GM23248 (cell line): Measurements from ENCODE around the gene LYZL6. TPM values are rescaled to one million over a fixed set of nuclear protein-coding genes. Genes with fewer than 3 reads are reported as not detected.
A peak's percentile ranks its signal among the peaks of the same experiment; 100 is the strongest.

Experiments
- DNase-seq: peaks from one replicate; pipeline ENCODE4 v3.0.0-alpha.2; 2015
- H2AFZ ChIP-seq: fragments of 200-600 bp; sonication (generic); 2 replicates; pipeline ENCODE4 v1.6.1; 2016; ENCODE audit warnings: antibody characterized with exemption
- H3F3A ChIP-seq: fragments of 200-600 bp; sonication (generic); 2 replicates; pipeline ENCODE4 v1.6.1; 2016; ENCODE audit warnings: mild to moderate bottlenecking, antibody characterized with exemption, mixed run types; ENCODE audit not compliant: insufficient read depth
- H3K27ac ChIP-seq: fragments of 200-600 bp; sonication (generic); 2 replicates; pipeline ENCODE4 v1.5.1; 2016; ENCODE audit warnings: mild to moderate bottlenecking
- H3K27me3 ChIP-seq: fragments of 200-600 bp; sonication (generic); replicated peaks from 2 replicates; pipeline ENCODE4 v1.6.1; 2016; ENCODE audit warnings: mild to moderate bottlenecking; ENCODE audit not compliant: insufficient read depth
- H3K36me3 ChIP-seq: fragments of 200-600 bp; sonication (generic); 2 replicates; pipeline ENCODE4 v1.6.1; 2016; ENCODE audit warnings: low read depth, mild to moderate bottlenecking
- H3K4me1 ChIP-seq: fragments of 200-600 bp; sonication (generic); 2 replicates; pipeline ENCODE4 v1.6.1; 2016; ENCODE audit warnings: mild to moderate bottlenecking; ENCODE audit not compliant: insufficient read depth
- H3K4me2 ChIP-seq: fragments of 200-600 bp; sonication (generic); one replicate; pipeline ENCODE4 v1.6.1; 2016; ENCODE audit warnings: mild to moderate bottlenecking; ENCODE audit not compliant: unreplicated experiment
- H3K4me3 ChIP-seq: fragments of 200-600 bp; sonication (generic); 2 replicates; pipeline ENCODE4 v1.5.1; 2016; ENCODE audit warnings: mild to moderate bottlenecking
- H3K79me2 ChIP-seq: fragments of 200-600 bp; sonication (generic); 2 replicates; pipeline ENCODE4 v1.6.1; 2016; ENCODE audit warnings: mild to moderate bottlenecking; ENCODE audit not compliant: insufficient read depth
- H3K9ac ChIP-seq: fragments of 200-600 bp; sonication (generic); 2 replicates; pipeline ENCODE4 v1.6.1; 2016; ENCODE audit warnings: mild to moderate bottlenecking
- H3K9me2 ChIP-seq: fragments of 200-600 bp; sonication (generic); 2 replicates; pipeline ENCODE4 v1.6.1; 2016; ENCODE audit warnings: mixed run types, mild to moderate bottlenecking, moderate library complexity; ENCODE audit not compliant: insufficient read depth
- H3K9me3 ChIP-seq: fragments of 200-600 bp; sonication (generic); one replicate; pipeline ENCODE4 v1.6.1; 2017; ENCODE audit warnings: low read depth
- H4K20me1 ChIP-seq: fragments of 200-600 bp; sonication (generic); 2 replicates; pipeline ENCODE4 v1.6.0; 2016; ENCODE audit not compliant: insufficient read depth
- EZH2 ChIP-seq: fragments of 200-600 bp; sonication (generic); IDR thresholded peaks from 2 replicates; pipeline ENCODE4 v1.6.1; 2018; ENCODE audit warnings: antibody characterized with exemption, mild to moderate bottlenecking; ENCODE audit not compliant: insufficient read depth, poor library complexity, severe bottlenecking
- EZH2phosphoT487 ChIP-seq: fragments of 200-600 bp; sonication (generic); IDR thresholded peaks from 2 replicates; pipeline ENCODE4 v1.6.1; 2018; ENCODE audit warnings: antibody characterized with exemption, moderate library complexity, mild to moderate bottlenecking, low read depth; ENCODE audit not compliant: insufficient read depth
- WGBS, 2 experiments: methylation state at CpG; one replicate each; pipeline ENCODE4 v1.1.6; 2015 to 2017; ENCODE audit warnings: low lambda C conversion rate in 2 of 2, low coverage in 1 of 2; ENCODE audit errors: missing lambda C conversion rate in 2 of 2; 5-methylcytosine and 5-hydroxymethylcytosine counted together
- in situ Hi-C: fragments of 300-500 bp; cut with MboI; formaldehyde crosslinking; loops from 2 replicates; pipeline ENCODE4 v1.15.0; 2020
- polyA plus RNA-seq: library from polyadenylated mRNA; unstranded; fragments of >200 nt; fragmentation: Nextera tagmentation; extraction: Ambion mirVana; gene quantifications from 2 replicates; pipeline ENCODE4 v1.2.1, GENCODE V29; 2016
- total RNA-seq: library from RNA; depleted of rRNA; stranded (reverse); fragments of >200 nt; shearing (Covaris generic); gene quantifications from 2 replicates; pipeline ENCODE4 v1.2.3, GENCODE V29; 2014

The LYZL6 gene
- total and polyA plus RNA-seq, 2 experiments from 2014 or later, result not detected

GRCh38 chr17:35978346-35978745, 34.8 kb upstream of the LYZL6 start:
- no peak for DNase-seq
- H3K27me3 ChIP-seq, result peaks cover 7% of the 10 kb centered on the region; the same call in 1 of the 2 replicates
- H3K9me2 ChIP-seq, result no peaks in the 10 kb centered on the region
- in situ Hi-C loops, result no loop called here
- no peaks in the 10 kb centered on the region for H4K20me1 ChIP-seq
- WGBS, 2 experiments, result 21 to 27% methylated on average over 3 of the region's 3 CpGs
- no peak overlapping the region for H2AFZ ChIP-seq
- H3K9me3 ChIP-seq, result no peaks in the 10 kb centered on the region
- TF ChIP-seq EZH2phosphoT487, result no peak
- TF ChIP-seq EZH2, result no peak
- no peak overlapping the region for H3K4me2 ChIP-seq
- H3K4me1 ChIP-seq, result no peaks in the 10 kb centered on the region
- H3K4me3 ChIP-seq, result no peak overlapping the region
- no peaks in the 10 kb centered on the region for H3K79me2 ChIP-seq
- no peak overlapping the region for H3K9ac ChIP-seq
- H3K36me3 ChIP-seq, result no peaks in the 10 kb centered on the region
- H3K27ac ChIP-seq, result no peak overlapping the region
- H3F3A ChIP-seq, result no peaks in the 10 kb centered on the region

GRCh38 chr17:35977509-35977908, 34.0 kb upstream of the LYZL6 start:
- Histone ChIP-seq H3K4me1 (no peaks in the 10 kb centered on the region), H3K27me3 (0 out of 2 replicates have a peak, but pooled peaks cover 7% of the 10 kb centered on the region), H3K79me2 (no peaks in the 10 kb centered on the region), H3K9ac (no peak overlapping the region), H3K9me3 (no peaks in the 10 kb centered on the region), H3K36me3 (no peaks in the 10 kb centered on the region), H3F3A (no peaks in the 10 kb centered on the region), H3K9me2 (no peaks in the 10 kb centered on the region), H3K4me2 (no peak overlapping the region), H4K20me1 (no peaks in the 10 kb centered on the region), H3K27ac (no peak overlapping the region), H3K4me3 (no peak overlapping the region), H2AFZ (no peak overlapping the region)
- 59 to 70% methylated on average over 7 of the region's 7 CpGs for WGBS, 2 experiments
- TF ChIP-seq EZH2phosphoT487 (no peak), EZH2 (no peak)
- no peak for DNase-seq
- in situ Hi-C loops, result no loop called here

- Histone ChIP-seq H3K9me3 (no peaks in the 10 kb centered on the region), H3K27ac (no peak overlapping the region), H3K4me2 (no peak overlapping the region), H3F3A (no peaks in the 10 kb centered on the region), H4K20me1 (no peaks in the 10 kb centered on the region), H3K36me3 (no peaks in the 10 kb centered on the region), H3K27me3 (peaks cover 21% of the 10 kb centered on the region; the same call in 1 of the 2 replicates), H3K9me2 (no peaks in the 10 kb centered on the region), H3K4me1 (no peaks in the 10 kb centered on the region), H3K4me3 (no peak overlapping the region), H2AFZ (no peak overlapping the region), H3K9ac (no peak overlapping the region), H3K79me2 (no peaks in the 10 kb centered on the region)
- 36 to 40% methylated on average over 10 of the region's 10 CpGs for WGBS, 2 experiments
- in situ Hi-C loops, result loop anchor here (25.0 kb wide), 1 partner anchor 489 kb away; no protein-coding TSS in a partner anchor
- DNase-seq, result peak; percentile 36
- TF ChIP-seq EZH2 (no peak), EZH2phosphoT487 (no peak)
Measured at GRCh38 chr17:35973333-35974260, 30.1 kb upstream of the LYZL6 start.

DNA sequence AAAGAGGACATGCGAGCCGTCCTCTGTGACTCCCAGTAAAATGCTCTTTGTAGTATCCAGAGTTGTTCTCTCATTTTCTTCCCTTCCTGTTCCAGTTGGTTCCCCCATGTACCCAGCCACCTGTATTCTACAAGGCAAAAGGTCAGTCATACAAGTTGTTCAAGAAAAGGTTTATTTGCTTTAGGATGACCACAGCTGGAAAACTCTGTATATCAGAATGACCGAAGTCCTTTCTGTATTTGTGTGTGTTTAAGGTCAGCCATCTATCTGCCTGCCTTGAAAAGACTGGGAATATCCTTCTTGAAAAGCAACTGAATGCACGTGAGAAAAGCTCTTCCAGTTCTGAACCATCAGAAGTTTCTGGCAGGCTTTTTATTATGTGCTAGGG, 29.4 kb upstream of the LYZL6 start:
- H3K36me3 ChIP-seq, result no peaks in the 10 kb centered on the region
- H3K27ac ChIP-seq, result no peak overlapping the region
- H3F3A ChIP-seq, result no peaks in the 10 kb centered on the region
- DNase-seq, result no peak
- H3K4me3 ChIP-seq, result no peak overlapping the region
- no peak overlapping the region for H2AFZ ChIP-seq
- H4K20me1 ChIP-seq, result no peaks in the 10 kb centered on the region
- H3K9ac ChIP-seq, result no peak overlapping the region
- no peak for TF ChIP-seq EZH2
- TF ChIP-seq EZH2phosphoT487, result no peak
- H3K79me2 ChIP-seq, result no peaks in the 10 kb centered on the region
- no peaks in the 10 kb centered on the region for H3K9me3 ChIP-seq
- WGBS, 2 experiments, result 55 to 58% methylated on average over 4 of the region's 4 CpGs
- H3K9me2 ChIP-seq, result no peaks in the 10 kb centered on the region
- peaks cover 21% of the 10 kb centered on the region; the same call in 1 of the 2 replicates for H3K27me3 ChIP-seq
- in situ Hi-C loops, result loop anchor here (25.0 kb wide), 1 partner anchor 489 kb away; no protein-coding TSS in a partner anchor
- no peak overlapping the region for H3K4me2 ChIP-seq
- H3K4me1 ChIP-seq, result no peaks in the 10 kb centered on the region
